GM23338 (cell line): Measurements from ENCODE around the gene DEFB114.

Experiments
- EZH2phosphoT487 ChIP-seq: fragments of 200-600 bp; sonication (generic); IDR thresholded peaks from one replicate; pipeline ENCODE4 v1.8.1; 2018; ENCODE audit warnings: antibody characterized with exemption; ENCODE audit not compliant: unreplicated experiment
- TF ChIP-seq, protein P1 (sequence below), 2 experiments: fragments of 200-600 bp in 1 of 2; sonication (generic) in 1 of 2; conservative IDR thresholded peaks; 2 replicates each; pipeline versions ENCODE4 v1.5.1 to v1.6.1; 2016 to 2017; ENCODE audit warnings: antibody characterized with exemption in 2 of 2, low read depth in 2 of 2, mild to moderate bottlenecking in 2 of 2, moderate library complexity in 1 of 2

DNA sequence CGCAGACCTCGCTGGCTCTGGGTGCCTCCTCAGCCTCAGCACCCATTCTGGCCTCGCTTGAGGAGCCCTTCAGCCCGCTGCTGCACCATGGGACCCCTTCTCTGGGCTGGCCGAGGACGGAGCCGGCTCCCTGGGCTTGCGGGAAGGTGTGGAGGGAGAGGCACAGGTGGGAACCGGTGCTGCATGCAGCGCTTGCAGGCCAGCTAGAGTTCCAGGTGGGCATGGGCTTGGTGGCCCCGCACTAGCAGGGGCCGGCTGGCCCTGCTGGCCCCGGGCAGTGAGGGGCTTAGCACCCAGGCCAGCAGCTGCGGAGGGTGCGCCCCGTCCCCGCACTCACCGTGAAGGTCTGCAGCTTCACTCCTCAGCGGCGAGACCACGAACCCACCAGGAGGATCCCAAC is 30.4 kb downstream of the DEFB114 start:
- TF ChIP-seq, protein P1, sequence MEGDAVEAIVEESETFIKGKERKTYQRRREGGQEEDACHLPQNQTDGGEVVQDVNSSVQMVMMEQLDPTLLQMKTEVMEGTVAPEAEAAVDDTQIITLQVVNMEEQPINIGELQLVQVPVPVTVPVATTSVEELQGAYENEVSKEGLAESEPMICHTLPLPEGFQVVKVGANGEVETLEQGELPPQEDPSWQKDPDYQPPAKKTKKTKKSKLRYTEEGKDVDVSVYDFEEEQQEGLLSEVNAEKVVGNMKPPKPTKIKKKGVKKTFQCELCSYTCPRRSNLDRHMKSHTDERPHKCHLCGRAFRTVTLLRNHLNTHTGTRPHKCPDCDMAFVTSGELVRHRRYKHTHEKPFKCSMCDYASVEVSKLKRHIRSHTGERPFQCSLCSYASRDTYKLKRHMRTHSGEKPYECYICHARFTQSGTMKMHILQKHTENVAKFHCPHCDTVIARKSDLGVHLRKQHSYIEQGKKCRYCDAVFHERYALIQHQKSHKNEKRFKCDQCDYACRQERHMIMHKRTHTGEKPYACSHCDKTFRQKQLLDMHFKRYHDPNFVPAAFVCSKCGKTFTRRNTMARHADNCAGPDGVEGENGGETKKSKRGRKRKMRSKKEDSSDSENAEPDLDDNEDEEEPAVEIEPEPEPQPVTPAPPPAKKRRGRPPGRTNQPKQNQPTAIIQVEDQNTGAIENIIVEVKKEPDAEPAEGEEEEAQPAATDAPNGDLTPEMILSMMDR (conservative IDR thresholded peaks at IDR 0.05; ENCODE audit: low read depth in 2 of 2), result no peak
- TF ChIP-seq EZH2phosphoT487, result no peak
